Left ventricle myocardium superior (tissue), 1 donor: ENCODE data around the gene EVA1C. TPM values are rescaled to one million over a fixed set of nuclear protein-coding genes. Genes with fewer than 3 reads are reported as not detected.
"Not testable (repeated sequence)": the region's sequence is repeated elsewhere in the genome, so short reads cannot be mapped to it uniquely, and the experiment has no call there.

Source experiments
- ATAC-seq: fragments of 200-7000 bp; cut with Tn5 transposase; one replicate; pipeline ENCODE4 v1.9.1; 2020; ENCODE audit warnings: mild to moderate bottlenecking, moderate library complexity
- DNase-seq: peaks from one replicate; pipeline ENCODE4 v3.0.0-alpha.2; 2020
- intact Hi-C: fragments of 100-400 bp; cut with micrococcal nuclease; formaldehyde crosslinking; loops from one replicate; pipeline ENCODE4 v1.11.0; 2022
- total RNA-seq: library from RNA; stranded (reverse); fragmentation: NEBNext Ultra II Directional; extraction: Animal tissue kit (Norgen Biotek cat#: 25700); gene quantifications from one replicate; pipeline ENCODE4 v1.2.1, GENCODE V29; 2021
- donor health status: DM: no; HTN: yes; CAD: no; lungs with severe emphysema.

The EVA1C gene
- total RNA-seq, 1 donor from 2014 or later, result 13.6 TPM

GRCh38 chr21:32388306-32388705, 24.2 kb upstream of the EVA1C start:
- no peak for ATAC-seq
- no peak for DNase-seq
- intact Hi-C loops, result no loop called here

- intact Hi-C loops, result no loop called here
- ATAC-seq, result no peak
These were observed 23.0 kb upstream of the EVA1C start for GRCh38 chr21:32389337-32390015.

GRCh38 chr21:32390537-32391224, 21.8 kb upstream of the EVA1C start:
- intact Hi-C loops, DNase-seq, ATAC-seq: not testable (repeated sequence)

More at GRCh38 chr21:32389337-32390015, 23.0 kb upstream of the EVA1C start:
- DNase-seq, result no peak

GRCh38 chr21:32391755-32392154, 20.8 kb upstream of the EVA1C start:
- ATAC-seq (no peak), DNase-seq (no peak)
- intact Hi-C loops, result no loop called here

GRCh38 chr21:32392299-32392879, 20.1 kb upstream of the EVA1C start:
- DNase-seq, result no peak
- peak; percentile 37 for ATAC-seq
- intact Hi-C loops, result no loop called here

GRCh38 chr21:32392880-32393676, 19.4 kb upstream of the EVA1C start, which contains the start of gene URB1:
URB1 (minus strand) TSS chr21:32393012; CDS start chr21:32392910, 102 bp downstream.
- DNase-seq, result peak; percentile 96
- intact Hi-C loops, result no loop called here
- ATAC-seq, result peak; percentile 99

- no peak for DNase-seq
- intact Hi-C loops, result no loop called here
These were observed 18.9 kb upstream of the EVA1C start for GRCh38 chr21:32393677-32394001.

GRCh38 chr21:32403201-32403777, 9.2 kb upstream of the EVA1C start:
- intact Hi-C loops, result loop anchor here (2.0 kb wide), 2 partner anchors 160 to 198 kb away; no protein-coding TSS in a partner anchor
- ATAC-seq, result peak; percentile 83
- DNase-seq, result peak; percentile 57

More at GRCh38 chr21:32393677-32394001, 18.9 kb upstream of the EVA1C start:
- no peak for ATAC-seq

- intact Hi-C loops, result no loop called here
- DNase-seq, result no peak
These were observed 6.1 kb upstream of the EVA1C start for GRCh38 chr21:32406405-32406804.

GRCh38 chr21:32410291-32410690, 2.2 kb upstream of the EVA1C start:
- no peak for DNase-seq
- no peak for ATAC-seq
- intact Hi-C loops, result no loop called here

More at GRCh38 chr21:32406405-32406804, 6.1 kb upstream of the EVA1C start:
- ATAC-seq, result no peak

- no peak for ATAC-seq
- intact Hi-C loops, result no loop called here
These were observed 1.6 kb upstream of the EVA1C start for GRCh38 chr21:32410916-32411315.

GRCh38 chr21:32411350-32412161, 950 bp upstream of the EVA1C start:
- intact Hi-C loops, result no loop called here

More at GRCh38 chr21:32410916-32411315, 1.6 kb upstream of the EVA1C start:
- DNase-seq, result no peak

GRCh38 chr21:32413015-32413504, 554 bp downstream of the EVA1C start:
- intact Hi-C loops, result no loop called here
- peak; percentile 65 for DNase-seq
- peak; percentile 3 for ATAC-seq

More at GRCh38 chr21:32411350-32412161, 950 bp upstream of the EVA1C start:
- DNase-seq (peak; percentile 98), ATAC-seq (peak; percentile 91)

- intact Hi-C loops, result no loop called here
- ATAC-seq, result no peak
- DNase-seq, result no peak
These were observed 1.4 kb downstream of the EVA1C start for GRCh38 chr21:32413697-32414578.

- intact Hi-C loops, result no loop called here
- DNase-seq (no peak), ATAC-seq (no peak)
These were observed 2.3 kb downstream of the EVA1C start for GRCh38 chr21:32414579-32415358.
